K562 (cell line): ENCODE results near the gene NSF. TPM values are rescaled to one million over a fixed set of nuclear protein-coding genes. Genes with fewer than 3 reads are reported as not detected.

Source experiments
- ARID1B ChIP-seq: fragments of 450-650 bp; IDR thresholded peaks from 2 replicates; pipeline ENCODE4 v1.6.1; 2016; ENCODE audit warnings: antibody characterized with exemption, mild to moderate bottlenecking, inconsistent platforms
- C11orf30 ChIP-seq: fragments of 450-650 bp; IDR thresholded peaks from 2 replicates; pipeline ENCODE4 v1.6.1; 2016; ENCODE audit warnings: low read depth, mild to moderate bottlenecking
- CBX2 ChIP-seq: fragments of 200-600 bp; sonication (generic); IDR thresholded peaks from one replicate; pipeline ENCODE4 v1.6.1; 2012; ENCODE audit warnings: mild to moderate bottlenecking, low read length, inconsistent platforms; ENCODE audit not compliant: insufficient read depth, poor library complexity, severe bottlenecking
- KDM5B ChIP-seq: fragments of 200-600 bp; sonication (generic); IDR thresholded peaks from 2 replicates; pipeline ENCODE4 v1.6.1; 2012; ENCODE audit warnings: low read depth, mild to moderate bottlenecking, moderate library complexity, low read length, control low read depth, inconsistent platforms; ENCODE audit not compliant: insufficient replicate concordance
- LARP7 ChIP-seq: fragments of 450-650 bp; IDR thresholded peaks from 2 replicates; pipeline ENCODE4 v1.6.1; 2016
- MAFF ChIP-seq: IDR thresholded peaks from 2 replicates; pipeline ENCODE4 v1.6.1; 2012; ENCODE audit warnings: low read length, improper control_type of control experiment
- MEF2A ChIP-seq: IDR thresholded peaks from 2 replicates; pipeline ENCODE4 v1.6.1; 2011; ENCODE audit warnings: low read depth, mild to moderate bottlenecking, low read length, moderate library complexity; ENCODE audit not compliant: control insufficient read depth
- NELFE ChIP-seq: IDR thresholded peaks from 2 replicates; pipeline ENCODE4 v1.6.1; 2011; ENCODE audit warnings: mild to moderate bottlenecking; ENCODE audit not compliant: insufficient read depth, insufficient read length
- NFIC ChIP-seq: fragments of 450-650 bp; IDR thresholded peaks from 2 replicates; pipeline ENCODE4 v1.6.1; 2017; ENCODE audit warnings: mild to moderate bottlenecking, inconsistent platforms
- NR4A1 ChIP-seq, 2 experiments: fragments of 250-450 bp in 1 of 2; fragments of 450-650 bp in 1 of 2; sonication (Bioruptor Pico) in 1 of 2; IDR thresholded peaks; 2 replicates each; pipeline versions ENCODE4 v1.4.0 to v1.6.1; 2016 to 2020; ENCODE audit warnings: mild to moderate bottlenecking in 2 of 2, missing compliant biosample characterization in 1 of 2, missing genetic modification characterization in 1 of 2, moderate library complexity in 1 of 2
- POLR2G ChIP-seq: fragments of 200-400 bp; formaldehyde crosslinking; IDR thresholded peaks from 2 replicates; pipeline ENCODE4 v1.6.1; 2017; ENCODE audit warnings: low read depth, mild to moderate bottlenecking, antibody characterized with exemption, low read length, moderate library complexity
- POLR3A ChIP-seq: IDR thresholded peaks from 2 replicates; pipeline ENCODE4 v1.6.1; 2011; ENCODE audit warnings: borderline replicate concordance, mild to moderate bottlenecking, moderate library complexity; ENCODE audit not compliant: insufficient read length, insufficient read depth; ENCODE audit errors: extremely low read depth
- SAFB ChIP-seq: fragments of 200-400 bp; formaldehyde crosslinking; IDR thresholded peaks from 2 replicates; pipeline ENCODE4 v1.6.1; 2017; ENCODE audit warnings: low read depth, low read length, borderline replicate concordance
- SMAD1 ChIP-seq: fragments of 150-350 bp; IDR thresholded peaks from 2 replicates; pipeline ENCODE4 v1.6.1; 2014; ENCODE audit warnings: low read length, low read depth; ENCODE audit not compliant: partially characterized antibody
- TBP ChIP-seq: optimal IDR thresholded peaks from 2 replicates; pipeline ENCODE3; 2011; ENCODE audit warnings: low read depth, low read length, improper control_type of control experiment
- ZNF217 ChIP-seq: sonication (generic); formaldehyde crosslinking; IDR thresholded peaks from 2 replicates; pipeline ENCODE4 v1.8.0; 2022; ENCODE audit warnings: mild to moderate bottlenecking, missing genetic modification reagents
- ZNF551 ChIP-seq: fragments of 250-450 bp; sonication (Bioruptor Pico); IDR thresholded peaks from 2 replicates; pipeline ENCODE4 v1.5.0; 2021; ENCODE audit warnings: mild to moderate bottlenecking, moderate library complexity
- ZNF696 ChIP-seq: fragments of 250-450 bp; sonication (Bioruptor Pico); conservative IDR thresholded peaks from 2 replicates; pipeline ENCODE4 v1.4.0; 2020; ENCODE audit warnings: mild to moderate bottlenecking, moderate library complexity
- polyA plus RNA-seq, 8 experiments: library from polyadenylated mRNA; depleted of rRNA in 4 of 8; stranded (reverse) in 5 of 8; unstranded in 3 of 8; fragments of >200 nt; fragmentation: Nextera tagmentation in 2 of 8; fragmentation: Illumina TruSeq in 1 of 8; extraction: Ambion mirVana in 2 of 8; extraction: Trizol in 1 of 8; gene quantifications; 2 replicates each; pipeline versions ENCODE4 v1.2.1 to v1.2.3, GENCODE V29; 2011 to 2014; ENCODE audit warnings: inconsistent platforms in 1 of 8, missing spikeins in 1 of 8
- total RNA-seq, 7 experiments: library from RNA; depleted of rRNA in 6 of 7; stranded (reverse); fragments of >200 nt in 6 of 7; fragmentation: Illumina TruSeq in 2 of 7; extraction: Trizol in 2 of 7; gene quantifications; 2 replicates each; pipeline versions ENCODE4 v1.2.1 to v1.2.3, GENCODE V29; 2011 to 2021; ENCODE audit warnings: low replicate concordance in 1 of 7
- TF ChIP-seq, protein P1 (sequence below): sonication (generic); formaldehyde crosslinking; IDR thresholded peaks from 2 replicates; pipeline ENCODE4 v1.8.1; 2022; ENCODE audit warnings: missing genetic modification reagents
- TF ChIP-seq, protein P2 (sequence below): fragments of 250-450 bp; sonication (Bioruptor Pico); IDR thresholded peaks from 2 replicates; pipeline ENCODE4 v1.8.0; 2021; ENCODE audit warnings: moderate library complexity, mild to moderate bottlenecking, inconsistent platforms
- TF ChIP-seq, protein P3 (sequence below): fragments of 450-650 bp; IDR thresholded peaks from one replicate; pipeline ENCODE4 v1.6.1; 2018; ENCODE audit warnings: mild to moderate bottlenecking, moderate library complexity; ENCODE audit not compliant: partially characterized antibody
- TF ChIP-seq, protein P4 (sequence below): fragments of 200-400 bp; formaldehyde crosslinking; IDR thresholded peaks from 2 replicates; pipeline ENCODE4 v1.6.1; 2017; ENCODE audit warnings: mild to moderate bottlenecking, low read depth, low read length, moderate library complexity

Gene NSF
- total and polyA plus RNA-seq, 9 of the 15 experiments (the other 6 are each of a cell fraction or from before 2014, with no cell fraction given): 16.7 to 39.8 (median 36.7) TPM

DNA sequence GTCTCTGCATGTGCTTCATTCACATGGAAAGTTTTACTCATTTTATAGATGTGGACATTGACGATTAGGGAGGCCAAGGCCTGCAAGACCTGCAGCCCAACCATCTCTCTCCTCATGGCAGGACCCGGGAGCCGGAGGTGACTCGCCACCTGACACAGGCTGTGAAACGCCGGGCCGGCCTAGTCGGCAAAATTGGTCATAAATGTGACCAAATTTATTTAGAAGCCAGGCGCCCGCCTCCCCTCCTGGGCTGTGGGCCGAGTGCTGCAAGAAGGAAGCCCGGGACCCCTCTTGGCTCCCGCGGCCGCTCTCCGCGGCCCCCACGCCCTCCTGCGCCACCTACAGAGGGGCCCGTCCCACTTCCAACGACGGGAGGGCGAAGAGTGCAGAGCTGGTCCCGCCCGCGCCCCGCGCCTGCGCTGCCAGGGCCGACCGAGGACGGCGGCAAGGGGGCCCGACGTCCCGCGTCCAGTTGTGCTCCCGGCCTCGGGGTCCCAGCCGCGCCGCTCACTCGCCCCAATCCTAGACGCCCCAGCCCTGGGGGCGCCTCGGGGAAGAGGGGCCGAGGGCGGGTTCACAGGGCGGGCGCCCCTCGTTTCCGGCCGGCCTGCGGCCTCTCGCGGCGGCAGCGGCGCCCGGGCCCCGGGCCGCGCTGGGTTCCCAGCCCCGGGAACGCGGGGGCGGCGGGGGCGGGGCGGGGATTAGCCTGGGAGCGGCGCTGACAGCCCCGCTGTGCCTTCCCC lies 180.5 kb downstream of the NSF start (continued):
- TF ChIP-seq POLR2G (peak; percentile 87), C11orf30 (no peak), NFIC (peak; percentile 38; the same call in 1 of the 2 replicates), ZNF551 (CRISPR knock-in tag) (no peak), TBP (no peak), SMAD1 (no peak), POLR3A (no peak), ARID1B (no peak), LARP7 (no peak), KDM5B (peak; percentile 50), NR4A1 (CRISPR knock-in tag; IDR thresholded peaks at IDR 0.05) (no peak), NR4A1 (tag; IDR thresholded peaks at IDR 0.05) (no peak), NELFE (no peak), CBX2 (no peak), SAFB (no peak), ZNF696 (CRISPR knock-in tag) (no peak), MEF2A (no peak), MAFF (no peak), ZNF217 (CRISPR knock-in tag) (no peak)
- TF ChIP-seq, protein P1, sequence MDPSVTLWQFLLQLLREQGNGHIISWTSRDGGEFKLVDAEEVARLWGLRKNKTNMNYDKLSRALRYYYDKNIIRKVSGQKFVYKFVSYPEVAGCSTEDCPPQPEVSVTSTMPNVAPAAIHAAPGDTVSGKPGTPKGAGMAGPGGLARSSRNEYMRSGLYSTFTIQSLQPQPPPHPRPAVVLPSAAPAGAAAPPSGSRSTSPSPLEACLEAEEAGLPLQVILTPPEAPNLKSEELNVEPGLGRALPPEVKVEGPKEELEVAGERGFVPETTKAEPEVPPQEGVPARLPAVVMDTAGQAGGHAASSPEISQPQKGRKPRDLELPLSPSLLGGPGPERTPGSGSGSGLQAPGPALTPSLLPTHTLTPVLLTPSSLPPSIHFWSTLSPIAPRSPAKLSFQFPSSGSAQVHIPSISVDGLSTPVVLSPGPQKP (CRISPR knock-in tag): no peak
- TF ChIP-seq, protein P2, sequence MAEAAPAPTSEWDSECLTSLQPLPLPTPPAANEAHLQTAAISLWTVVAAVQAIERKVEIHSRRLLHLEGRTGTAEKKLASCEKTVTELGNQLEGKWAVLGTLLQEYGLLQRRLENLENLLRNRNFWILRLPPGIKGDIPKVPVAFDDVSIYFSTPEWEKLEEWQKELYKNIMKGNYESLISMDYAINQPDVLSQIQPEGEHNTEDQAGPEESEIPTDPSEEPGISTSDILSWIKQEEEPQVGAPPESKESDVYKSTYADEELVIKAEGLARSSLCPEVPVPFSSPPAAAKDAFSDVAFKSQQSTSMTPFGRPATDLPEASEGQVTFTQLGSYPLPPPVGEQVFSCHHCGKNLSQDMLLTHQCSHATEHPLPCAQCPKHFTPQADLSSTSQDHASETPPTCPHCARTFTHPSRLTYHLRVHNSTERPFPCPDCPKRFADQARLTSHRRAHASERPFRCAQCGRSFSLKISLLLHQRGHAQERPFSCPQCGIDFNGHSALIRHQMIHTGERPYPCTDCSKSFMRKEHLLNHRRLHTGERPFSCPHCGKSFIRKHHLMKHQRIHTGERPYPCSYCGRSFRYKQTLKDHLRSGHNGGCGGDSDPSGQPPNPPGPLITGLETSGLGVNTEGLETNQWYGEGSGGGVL (CRISPR knock-in tag): no peak
- TF ChIP-seq, protein P3, sequence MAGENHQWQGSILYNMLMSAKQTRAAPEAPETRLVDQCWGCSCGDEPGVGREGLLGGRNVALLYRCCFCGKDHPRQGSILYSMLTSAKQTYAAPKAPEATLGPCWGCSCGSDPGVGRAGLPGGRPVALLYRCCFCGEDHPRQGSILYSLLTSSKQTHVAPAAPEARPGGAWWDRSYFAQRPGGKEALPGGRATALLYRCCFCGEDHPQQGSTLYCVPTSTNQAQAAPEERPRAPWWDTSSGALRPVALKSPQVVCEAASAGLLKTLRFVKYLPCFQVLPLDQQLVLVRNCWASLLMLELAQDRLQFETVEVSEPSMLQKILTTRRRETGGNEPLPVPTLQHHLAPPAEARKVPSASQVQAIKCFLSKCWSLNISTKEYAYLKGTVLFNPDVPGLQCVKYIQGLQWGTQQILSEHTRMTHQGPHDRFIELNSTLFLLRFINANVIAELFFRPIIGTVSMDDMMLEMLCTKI: no peak
- TF ChIP-seq, protein P4, sequence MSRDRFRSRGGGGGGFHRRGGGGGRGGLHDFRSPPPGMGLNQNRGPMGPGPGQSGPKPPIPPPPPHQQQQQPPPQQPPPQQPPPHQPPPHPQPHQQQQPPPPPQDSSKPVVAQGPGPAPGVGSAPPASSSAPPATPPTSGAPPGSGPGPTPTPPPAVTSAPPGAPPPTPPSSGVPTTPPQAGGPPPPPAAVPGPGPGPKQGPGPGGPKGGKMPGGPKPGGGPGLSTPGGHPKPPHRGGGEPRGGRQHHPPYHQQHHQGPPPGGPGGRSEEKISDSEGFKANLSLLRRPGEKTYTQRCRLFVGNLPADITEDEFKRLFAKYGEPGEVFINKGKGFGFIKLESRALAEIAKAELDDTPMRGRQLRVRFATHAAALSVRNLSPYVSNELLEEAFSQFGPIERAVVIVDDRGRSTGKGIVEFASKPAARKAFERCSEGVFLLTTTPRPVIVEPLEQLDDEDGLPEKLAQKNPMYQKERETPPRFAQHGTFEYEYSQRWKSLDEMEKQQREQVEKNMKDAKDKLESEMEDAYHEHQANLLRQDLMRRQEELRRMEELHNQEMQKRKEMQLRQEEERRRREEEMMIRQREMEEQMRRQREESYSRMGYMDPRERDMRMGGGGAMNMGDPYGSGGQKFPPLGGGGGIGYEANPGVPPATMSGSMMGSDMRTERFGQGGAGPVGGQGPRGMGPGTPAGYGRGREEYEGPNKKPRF: no peak
